CD4-positive, alpha-beta T cell (primary cell): ENCODE results near the gene SLC22A8. TPM values are rescaled to one million over a fixed set of nuclear protein-coding genes. Genes with fewer than 3 reads are reported as not detected.

Experiments
- ATAC-seq: fragments of 200-7000 bp; cut with Tn5 transposase; one replicate; pipeline ENCODE4 v1.10.0; 2022; ENCODE audit warnings: mild to moderate bottlenecking; ENCODE audit not compliant: poor library complexity
- CTCF ChIA-PET: fragments of 350-600 bp; sonication (Branson Sonifier 250); formaldehyde crosslinking; loops from one replicate; lab custom pipeline; 2021; ENCODE audit warnings: antibody characterized with exemption, inconsistent platforms; lab: Charles Lee
- POLR2A ChIA-PET: fragments of 350-600 bp; sonication (Branson Sonifier 250); formaldehyde crosslinking; loops from one replicate; lab custom pipeline; 2021; ENCODE audit warnings: antibody characterized with exemption, inconsistent platforms; lab: Charles Lee
- DNase-seq, 14 experiments: peaks; one replicate each; pipeline ENCODE4 v3.0.0-alpha.2; 2013 to 2020; ENCODE audit warnings: mixed read lengths in 2 of 14
- H3K27ac ChIP-seq, 2 donors: one replicate each; pipeline versions ENCODE4 v1.5.1 to v1.7.0; 2013; ENCODE audit warnings: low read length in 2 of 2, low read depth in 1 of 2, mild to moderate bottlenecking in 1 of 2
- H3K27me3 ChIP-seq, 2 experiments: 1 replicate in 1 of 2; 2 replicates in 1 of 2; pipeline versions ENCODE4 v1.6.1 to v1.7.0; 2013; ENCODE audit warnings: low read length in 2 of 2, control low read depth in 1 of 2, mild to moderate bottlenecking in 1 of 2, moderate library complexity in 1 of 2; ENCODE audit not compliant: insufficient read depth in 2 of 2, control insufficient read depth in 1 of 2
- H3K36me3 ChIP-seq: one replicate; pipeline ENCODE4 v1.6.1; 2013; ENCODE audit warnings: low read length, control low read depth; ENCODE audit not compliant: insufficient read depth
- H3K4me1 ChIP-seq: one replicate; pipeline ENCODE4 v1.6.1; 2013; ENCODE audit warnings: low read length, control low read depth; ENCODE audit not compliant: insufficient read depth
- H3K4me3 ChIP-seq: one replicate; pipeline ENCODE4 v1.5.1; 2013; ENCODE audit warnings: mild to moderate bottlenecking, low read length, moderate library complexity
- H3K9me3 ChIP-seq, 2 experiments: 1 replicate in 1 of 2; 2 replicates in 1 of 2; pipeline versions ENCODE4 v1.6.1 to v1.7.0; 2013; ENCODE audit warnings: low read length in 2 of 2, mild to moderate bottlenecking in 2 of 2, control low read depth in 1 of 2, moderate library complexity in 1 of 2; ENCODE audit not compliant: control insufficient read depth in 1 of 2, insufficient read depth in 1 of 2
- H3K27ac Mint-ChIP-seq: one replicate; pipeline ENCODE4 v1.8.0; 2020; ENCODE audit warnings: mixed read lengths
- H3K27me3 Mint-ChIP-seq: one replicate; pipeline ENCODE4 v1.8.0; 2021; ENCODE audit warnings: mixed read lengths
- H3K36me3 Mint-ChIP-seq: one replicate; pipeline ENCODE4 v1.8.0; 2021; ENCODE audit warnings: low read depth, mixed read lengths
- H3K4me1 Mint-ChIP-seq: one replicate; pipeline ENCODE4 v1.8.0; 2021; ENCODE audit warnings: low read depth, mixed read lengths
- H3K4me3 Mint-ChIP-seq: one replicate; pipeline ENCODE4 v1.8.0; 2020; ENCODE audit warnings: mild to moderate bottlenecking, mixed read lengths
- H3K9me3 Mint-ChIP-seq: one replicate; pipeline ENCODE4 v1.8.0; 2020; ENCODE audit warnings: mixed read lengths
- intact Hi-C, 2 experiments: fragments of 100-400 bp; cut with DNase I in 1 of 2; cut with micrococcal nuclease in 1 of 2; formaldehyde crosslinking; loops; one replicate each; pipeline versions ENCODE4 v1.15.1 to v1.9.0; 2023 to 2025; cut with DNase I, micrococcal nuclease
- total RNA-seq, 174 experiments: library from RNA in 2 of 174; stranded (reverse) in 2 of 174; gene quantifications; one replicate each; pipeline ENCODE4 v1.2.3 and lab custom pipeline; 2021 to 2026
- TF ChIP-seq, protein P1 (sequence below): fragments of 200-600 bp; IDR thresholded peaks from one replicate; pipeline ENCODE4 v1.8.0; 2022; ENCODE audit warnings: antibody characterized with exemption, mild to moderate bottlenecking

The SLC22A8 gene
- total RNA-seq, 2 experiments from 2014 or later = not detected

DNA sequence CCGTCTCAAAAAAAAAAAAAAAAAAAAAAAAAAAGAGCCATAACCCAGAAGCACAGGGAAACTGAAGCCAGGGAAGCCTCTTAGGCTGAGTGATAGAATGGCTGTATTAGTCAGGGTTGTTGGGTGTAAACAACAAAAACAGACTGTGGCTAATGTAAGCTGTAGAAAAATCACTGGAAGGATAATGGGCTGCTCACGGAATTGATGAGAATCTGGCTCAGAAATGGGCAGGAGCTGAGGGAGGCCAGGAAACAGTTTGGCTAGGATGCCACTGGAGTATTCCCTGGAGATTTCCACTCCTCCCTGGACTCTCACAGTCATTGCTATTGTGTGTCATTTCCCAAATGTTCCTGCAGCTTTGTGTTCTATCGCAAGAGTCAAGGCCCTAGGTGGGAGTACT, 53.2 kb downstream of the SLC22A8 start:
- TF ChIP-seq, protein P1, sequence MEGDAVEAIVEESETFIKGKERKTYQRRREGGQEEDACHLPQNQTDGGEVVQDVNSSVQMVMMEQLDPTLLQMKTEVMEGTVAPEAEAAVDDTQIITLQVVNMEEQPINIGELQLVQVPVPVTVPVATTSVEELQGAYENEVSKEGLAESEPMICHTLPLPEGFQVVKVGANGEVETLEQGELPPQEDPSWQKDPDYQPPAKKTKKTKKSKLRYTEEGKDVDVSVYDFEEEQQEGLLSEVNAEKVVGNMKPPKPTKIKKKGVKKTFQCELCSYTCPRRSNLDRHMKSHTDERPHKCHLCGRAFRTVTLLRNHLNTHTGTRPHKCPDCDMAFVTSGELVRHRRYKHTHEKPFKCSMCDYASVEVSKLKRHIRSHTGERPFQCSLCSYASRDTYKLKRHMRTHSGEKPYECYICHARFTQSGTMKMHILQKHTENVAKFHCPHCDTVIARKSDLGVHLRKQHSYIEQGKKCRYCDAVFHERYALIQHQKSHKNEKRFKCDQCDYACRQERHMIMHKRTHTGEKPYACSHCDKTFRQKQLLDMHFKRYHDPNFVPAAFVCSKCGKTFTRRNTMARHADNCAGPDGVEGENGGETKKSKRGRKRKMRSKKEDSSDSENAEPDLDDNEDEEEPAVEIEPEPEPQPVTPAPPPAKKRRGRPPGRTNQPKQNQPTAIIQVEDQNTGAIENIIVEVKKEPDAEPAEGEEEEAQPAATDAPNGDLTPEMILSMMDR = no peak
- no peaks in the 10 kb centered on the region for H3K9me3 ChIP-seq
- intact Hi-C loops = no loop called here
- Mint-ChIP-seq H3K27ac (no peak overlapping the region), H3K4me1 (no peaks in the 10 kb centered on the region), H3K36me3 (no peaks in the 10 kb centered on the region), H3K4me3 (no peak overlapping the region), H3K9me3 (peaks cover 2% of the 10 kb centered on the region), H3K27me3 (peaks cover 30% of the 10 kb centered on the region)
- H3K4me1 ChIP-seq = no peaks in the 10 kb centered on the region
- DNase-seq (no peak), ATAC-seq (no peak)
- POLR2A ChIA-PET = no interaction called here
- no peaks in the 10 kb centered on the region for H3K36me3 ChIP-seq
- CTCF ChIA-PET = no interaction called here
- H3K27ac ChIP-seq = no peak overlapping the region
- no peak overlapping the region for H3K4me3 ChIP-seq
- peaks cover 0 to 8% of the 10 kb centered on the region in 2 experiments for H3K27me3 ChIP-seq

DNA sequence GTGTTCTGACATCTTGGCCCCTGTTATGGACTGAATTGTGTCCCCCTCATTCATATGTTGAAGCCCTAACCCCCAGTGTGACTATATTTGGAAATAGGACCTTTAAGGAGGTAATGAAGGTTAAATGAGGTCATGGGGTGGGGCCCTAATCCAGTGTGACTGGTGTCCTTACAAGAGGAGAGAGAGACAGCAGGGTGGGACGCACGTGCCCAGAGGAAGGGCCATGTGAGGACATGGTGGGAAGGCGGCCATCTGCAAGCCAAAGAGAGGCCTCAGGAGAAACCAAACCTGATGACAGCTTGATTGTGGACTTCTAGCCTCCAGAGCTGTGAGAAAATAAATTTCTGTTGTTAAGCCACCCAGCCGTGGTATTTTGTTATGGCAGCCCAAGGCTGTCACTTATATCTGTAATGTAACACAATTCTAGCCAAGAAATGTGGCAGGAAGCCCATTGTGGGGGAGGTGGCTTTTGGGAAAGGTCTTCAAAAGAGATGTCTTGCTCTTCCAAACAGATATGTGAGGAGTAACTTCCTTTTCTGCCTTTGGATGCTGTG, 54.5 kb downstream of the SLC22A8 start:
- intact Hi-C loops = no loop called here
- DNase-seq (no peak), ATAC-seq (no peak)
- Histone ChIP-seq H3K4me1 (no peaks in the 10 kb centered on the region), H3K4me3 (no peak overlapping the region), H3K27me3 (peaks cover 2 to 8% of the 10 kb centered on the region in 2 experiments), H3K27ac (no peak overlapping the region), H3K36me3 (no peaks in the 10 kb centered on the region), H3K9me3 (no peaks in the 10 kb centered on the region)
- no peak overlapping the region for H3K4me3 Mint-ChIP-seq
- no peaks in the 10 kb centered on the region for H3K9me3 Mint-ChIP-seq
- POLR2A ChIA-PET = no interaction called here
- no peaks in the 10 kb centered on the region for H3K36me3 Mint-ChIP-seq
- H3K27me3 Mint-ChIP-seq = peaks cover 29% of the 10 kb centered on the region
- H3K4me1 Mint-ChIP-seq = no peaks in the 10 kb centered on the region
- H3K27ac Mint-ChIP-seq = no peak overlapping the region
- TF ChIP-seq, protein P1 = no peak
- CTCF ChIA-PET = no interaction called here

DNA sequence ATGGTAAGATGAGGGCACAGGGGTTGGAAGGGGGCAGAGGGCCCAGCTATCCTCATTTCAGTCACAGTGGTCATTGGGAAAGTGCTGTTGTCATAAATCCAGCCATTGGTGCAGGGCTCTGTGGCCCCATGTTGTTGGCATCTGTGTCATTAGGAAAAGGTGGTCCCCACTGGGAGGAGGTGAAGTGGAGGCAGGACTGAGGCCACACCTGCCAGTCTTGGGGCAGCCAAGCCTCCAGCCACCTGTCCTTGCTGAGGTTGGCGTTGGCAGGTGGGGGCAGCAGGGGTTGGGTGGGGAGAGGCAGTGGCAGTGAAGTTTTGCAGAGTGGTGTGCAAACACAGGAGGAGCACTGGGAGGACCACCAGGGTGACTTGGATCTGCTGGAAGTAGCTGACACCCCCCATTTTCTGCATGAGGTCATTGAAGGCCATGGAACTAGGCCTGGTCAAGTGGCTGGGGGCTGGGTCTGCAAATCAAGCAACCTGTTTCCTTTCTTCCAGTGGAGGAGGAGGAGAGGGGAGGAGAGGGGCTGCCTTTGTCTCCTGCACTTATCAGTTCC, 56.1 kb downstream of the SLC22A8 start:
- peaks cover 0 to 3% of the 10 kb centered on the region in 2 experiments for H3K27me3 ChIP-seq
- H3K36me3 ChIP-seq = no peaks in the 10 kb centered on the region
- intact Hi-C loops = no loop called here
- no peaks in the 10 kb centered on the region for H3K36me3 Mint-ChIP-seq
- H3K4me3 Mint-ChIP-seq = no peak overlapping the region
- TF ChIP-seq, protein P1 = no peak
- H3K27ac Mint-ChIP-seq = no peak overlapping the region
- no peak overlapping the region for H3K4me3 ChIP-seq
- H3K9me3 ChIP-seq = no peaks in the 10 kb centered on the region
- H3K27ac ChIP-seq = no peak overlapping the region
- H3K4me1 Mint-ChIP-seq = no peaks in the 10 kb centered on the region
- ATAC-seq (no peak), DNase-seq (no peak)
- POLR2A ChIA-PET = no interaction called here
- H3K4me1 ChIP-seq = no peaks in the 10 kb centered on the region
- H3K27me3 Mint-ChIP-seq = peaks cover 26% of the 10 kb centered on the region
- H3K9me3 Mint-ChIP-seq = no peaks in the 10 kb centered on the region
- CTCF ChIA-PET = no interaction called here
